HCT116 (cell line): Measurements from ENCODE around the gene ZNF575. TPM values are rescaled to one million over a fixed set of nuclear protein-coding genes. Genes with fewer than 3 reads are reported as not detected.

ENCODE experiments used
- ATAC-seq: fragments of 200-7000 bp; cut with Tn5 transposase; 2 replicates; pipeline ENCODE4 v1.9.1; 2020; ENCODE audit warnings: mild to moderate bottlenecking, moderate library complexity
- BruUV-seq: library from RNA; stranded (reverse); fragments of 400-500 nt; replicated peaks from 2 replicates; lab custom pipeline; 2021; lab: Mats Ljungman, UMichigan
- CTCF ChIA-PET: fragments of 300-600 bp; sonication (Branson Sonifier 250); formaldehyde crosslinking; loops from one replicate; lab custom pipeline; 2021; ENCODE audit warnings: antibody characterized with exemption; lab: Charles Lee
- POLR2A ChIA-PET: fragments of 300-600, 350-600 bp; sonication (Branson Sonifier 250); formaldehyde crosslinking; loops from one replicate; lab custom pipeline; 2021; ENCODE audit warnings: antibody characterized with exemption; lab: Charles Lee
- RAD21 ChIA-PET, 2 experiments: fragments of 300-600 bp; sonication (Branson Sonifier 250); formaldehyde crosslinking; loops; one replicate each; lab custom pipeline; 2023; ENCODE audit warnings: low total read pairs in 2 of 2; ENCODE audit not compliant: uncharacterized antibody in 2 of 2, unreplicated experiment in 2 of 2, low non-redundant PET in 1 of 2; lab: Charles Lee
- DNase-seq: peaks from one replicate; pipeline ENCODE4 v3.0.0-alpha.2; 2010; ENCODE audit warnings: low read depth, low spot score
- H2AFZ ChIP-seq: fragments of 200-600 bp; shearing (Covaris generic), sonication (generic); 2 replicates; pipeline ENCODE4 v1.6.1; 2017; ENCODE audit warnings: low read depth, mixed run types, mixed read lengths, antibody characterized with exemption, low read length; ENCODE audit not compliant: poor library complexity, severe bottlenecking
- H3K27ac ChIP-seq: 2 replicates; pipeline ENCODE4 v1.5.1; 2012; ENCODE audit warnings: low read depth, low read length
- H3K27me3 ChIP-seq: fragments of 200-600 bp; sonication (generic); 2 replicates; pipeline ENCODE4 v1.6.1; 2016; ENCODE audit warnings: mixed run types, low read length, mixed read lengths; ENCODE audit not compliant: insufficient read depth
- H3K36me3 ChIP-seq, 2 experiments: fragments of 200-500 bp in 1 of 2; fragments of 200-600 bp in 1 of 2; sonication (Bioruptor generic) in 1 of 2; sonication (generic) in 1 of 2; 2 replicates each; pipeline versions ENCODE4 v1.5.1 to v1.6.1; 2014 to 2016; ENCODE audit warnings: low read length in 2 of 2, inconsistent platforms in 1 of 2, mixed read lengths in 1 of 2, mixed run types in 1 of 2; ENCODE audit not compliant: insufficient read depth in 2 of 2, control insufficient read depth in 1 of 2
- H3K4me1 ChIP-seq, 2 experiments: fragments of 200-600 bp in 1 of 2; sonication (generic) in 1 of 2; 2 replicates each; pipeline versions ENCODE4 v1.5.1 to v1.6.1; 2012 to 2017; ENCODE audit warnings: low read length in 2 of 2, inconsistent platforms in 1 of 2, mild to moderate bottlenecking in 1 of 2, mixed read lengths in 1 of 2, mixed run types in 1 of 2, moderate library complexity in 1 of 2; ENCODE audit not compliant: insufficient read depth in 2 of 2, control insufficient read depth in 1 of 2
- H3K4me2 ChIP-seq: fragments of 200-600 bp; sonication (generic); 2 replicates; pipeline ENCODE4 v1.6.1; 2017; ENCODE audit warnings: mixed run types, low read length, mixed read lengths
- H3K4me3 ChIP-seq, 2 experiments: fragments of 200-600 bp in 1 of 2; sonication (generic) in 1 of 2; replicated peaks in 1 of 2; 2 replicates each; pipeline ENCODE4 v1.5.1; 2011 to 2016; ENCODE audit warnings: low read length in 2 of 2, control low read depth in 1 of 2, low read depth in 1 of 2, mild to moderate bottlenecking in 1 of 2, mixed read lengths in 1 of 2, mixed run types in 1 of 2
- H3K79me2 ChIP-seq: fragments of 200-600 bp; sonication (generic); 2 replicates; pipeline ENCODE4 v1.6.1; 2017; ENCODE audit warnings: mild to moderate bottlenecking, mixed run types, low read length, moderate library complexity, mixed read lengths; ENCODE audit not compliant: insufficient read depth
- H3K9ac ChIP-seq: fragments of 200-600 bp; sonication (generic); 2 replicates; pipeline ENCODE4 v1.6.1; 2016; ENCODE audit warnings: low read length, mixed read lengths
- H3K9me2 ChIP-seq: fragments of 200-600 bp; sonication (generic), shearing (Covaris generic); 2 replicates; pipeline ENCODE4 v1.6.1; 2017; ENCODE audit warnings: mixed run types, mild to moderate bottlenecking, moderate library complexity; ENCODE audit not compliant: insufficient read depth
- H3K9me3 ChIP-seq, 2 experiments: fragments of 200-500 bp in 1 of 2; fragments of 200-600 bp in 1 of 2; sonication (Bioruptor generic) in 1 of 2; sonication (generic) in 1 of 2; 2 replicates each; pipeline ENCODE4 v1.6.1; 2014 to 2017; ENCODE audit warnings: low read length in 2 of 2, mixed read lengths in 2 of 2, inconsistent platforms in 1 of 2, low read depth in 1 of 2, mild to moderate bottlenecking in 1 of 2, mixed run types in 1 of 2, moderate library complexity in 1 of 2; ENCODE audit not compliant: control insufficient read depth in 1 of 2, insufficient read depth in 1 of 2
- H4K20me1 ChIP-seq: fragments of 200-600 bp; sonication (generic), shearing (Covaris generic); 2 replicates; pipeline ENCODE4 v1.6.1; 2017; ENCODE audit warnings: mixed run types, mild to moderate bottlenecking, moderate library complexity; ENCODE audit not compliant: insufficient read depth
- EZH2 ChIP-seq: fragments of 200-600 bp; sonication (generic); IDR thresholded peaks from 2 replicates; pipeline ENCODE4 v1.6.1; 2017; ENCODE audit warnings: antibody characterized with exemption, mixed run types
- MAX ChIP-seq: IDR thresholded peaks from 2 replicates; pipeline ENCODE4 v1.6.1; 2012
- POLR2A ChIP-seq: IDR thresholded peaks from 2 replicates; pipeline ENCODE4 v1.7.0; 2011; ENCODE audit warnings: borderline replicate concordance; ENCODE audit not compliant: insufficient read depth, insufficient read length; ENCODE audit errors: extremely low read depth
- RAD21 ChIP-seq: IDR thresholded peaks from 2 replicates; pipeline ENCODE4 v1.6.1; 2012; ENCODE audit warnings: low read depth, mild to moderate bottlenecking
- TCF7L2 ChIP-seq: IDR thresholded peaks from 2 replicates; pipeline ENCODE4 v1.7.0; 2011; ENCODE audit warnings: borderline replicate concordance, inconsistent platforms; ENCODE audit not compliant: insufficient read depth, insufficient read length; ENCODE audit errors: extremely low read depth
- YY1 ChIP-seq: IDR thresholded peaks from 2 replicates; pipeline ENCODE4 v1.6.1; 2011; ENCODE audit warnings: low read length, low read depth, moderate library complexity, mild to moderate bottlenecking; ENCODE audit not compliant: insufficient replicate concordance; ENCODE audit errors: extremely low read depth
- ZBTB33 ChIP-seq: IDR thresholded peaks from 2 replicates; pipeline ENCODE4 v1.6.1; 2011; ENCODE audit warnings: mild to moderate bottlenecking, low read length, moderate library complexity; ENCODE audit not compliant: insufficient replicate concordance; ENCODE audit errors: extremely low read depth
- intact Hi-C: fragments of 100-400 bp; cut with micrococcal nuclease; formaldehyde crosslinking; loops from 2 replicates; pipeline ENCODE4 v1.10.0; 2022
- total RNA-seq: library from RNA; stranded (reverse); gene quantifications from one replicate; pipeline ENCODE4 v1.2.1, GENCODE V29; 2021; ENCODE audit not compliant: unreplicated experiment
- TF ChIP-seq, protein P1 (sequence below): IDR thresholded peaks from 2 replicates; pipeline ENCODE4 v1.6.1; 2012

Gene ZNF575
- total RNA-seq, 1 experiment from 2014 or later: 1.9 TPM

- ATAC-seq: peak; percentile 41
These were observed 29.8 kb downstream of the ZNF575 start for GRCh38 chr19:43562698-43563241.

More at GRCh38 chr19:43562698-43563241, 29.8 kb downstream of the ZNF575 start:
- no peaks in the 10 kb centered on the region for H3K27me3 ChIP-seq
- intact Hi-C loops: no loop called here
- peak overlapping the region; percentile 53 for H3K4me2 ChIP-seq
- CTCF ChIA-PET: no interaction called here
- no peaks in the 10 kb centered on the region for H3K9me3 ChIP-seq
- H2AFZ ChIP-seq: no peak overlapping the region
- TF ChIP-seq EZH2 (no peak), YY1 (no peak), RAD21 (no peak), POLR2A (no peak), TCF7L2 (no peak), MAX (no peak), ZBTB33 (no peak)
- TF ChIP-seq, protein P1, sequence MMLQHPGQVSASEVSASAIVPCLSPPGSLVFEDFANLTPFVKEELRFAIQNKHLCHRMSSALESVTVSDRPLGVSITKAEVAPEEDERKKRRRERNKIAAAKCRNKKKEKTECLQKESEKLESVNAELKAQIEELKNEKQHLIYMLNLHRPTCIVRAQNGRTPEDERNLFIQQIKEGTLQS: no peak
- H3K9ac ChIP-seq: peak overlapping the region; percentile 17; the same call in 1 of the 2 replicates
- H3K36me3 ChIP-seq: no peaks in the 10 kb centered on the region; a peak in 2 of 4 replicates
- peaks cover 0 to 24% of the 10 kb centered on the region in 2 experiments; a peak in 2 of 4 replicates for H3K4me1 ChIP-seq
- no TSS peak for BruUV-seq
- DNase-seq: no peak
- POLR2A ChIA-PET: no interaction called here
- H3K79me2 ChIP-seq: no peaks in the 10 kb centered on the region
- H3K4me3 ChIP-seq: no peak overlapping the region
- RAD21 ChIA-PET: no interaction called here
- H3K9me2 ChIP-seq: no peaks in the 10 kb centered on the region
- H4K20me1 ChIP-seq: no peaks in the 10 kb centered on the region
- no peak overlapping the region for H3K27ac ChIP-seq
